ENCODE results near the gene FHOD3. TPM values are rescaled to one million over a fixed set of nuclear protein-coding genes. Genes with fewer than 3 reads are reported as not detected.

Gene FHOD3
- polyA plus RNA-seq, 1 experiment, result 41.1 TPM

- Histone ChIP-seq H3K27me3 (ENCODE audit: control insufficient read depth, insufficient read depth, low read length) (no peaks in the 10 kb centered on the region), H3K27ac (ENCODE audit: low read depth, low read length) (no peak overlapping the region), H3K4me3 (ENCODE audit: low read depth, low read length) (no peak overlapping the region), H3K9me3 (ENCODE audit: control insufficient read depth, insufficient read depth, low read length) (no peaks in the 10 kb centered on the region)
- POLR2A ChIA-PET, result no interaction called here
- TF ChIP-seq CTCF (IDR thresholded peaks at IDR 0.05; ENCODE audit: low read depth, low read length), result no peak
- no peak for DNase-seq (ENCODE audit: low read depth, low spot score)
- CTCF ChIA-PET, result no interaction called here
These were observed 16.6 kb downstream of the FHOD3 start for GRCh38 chr18:36314098-36314497.

DNA sequence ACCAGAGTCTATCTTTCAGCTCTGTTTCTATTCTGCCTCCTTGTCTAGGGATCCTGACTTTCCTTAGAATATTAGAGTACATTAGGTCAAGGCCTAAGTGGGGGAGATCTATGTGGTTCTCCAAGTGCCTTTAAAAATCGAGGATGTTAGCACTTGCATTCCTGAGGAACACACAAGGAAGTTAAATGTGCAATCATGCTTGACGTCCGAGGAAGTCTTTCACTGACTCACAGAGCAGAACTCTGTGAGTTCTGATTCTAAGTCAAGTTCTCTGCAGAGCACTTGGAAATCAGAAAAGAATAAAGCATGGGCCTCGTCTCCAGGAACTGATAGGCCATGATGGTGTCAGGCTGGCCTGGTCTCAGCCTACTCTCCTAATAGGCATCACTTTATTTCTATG, 17.2 kb downstream of the FHOD3 start:
- H3K4me3 ChIP-seq (ENCODE audit: low read depth, low read length), result no peak overlapping the region
- peak; percentile 42 for DNase-seq (ENCODE audit: low read depth, low spot score)
- ChIA-PET CTCF (no interaction called here), POLR2A (interaction anchor here (0.6 kb wide), 1 partner anchor 68 kb away, joined by 5 read pairs; no protein-coding TSS in a partner anchor)
- no peak for TF ChIP-seq CTCF (IDR thresholded peaks at IDR 0.05; ENCODE audit: low read depth, low read length)
- no peaks in the 10 kb centered on the region for H3K27me3 ChIP-seq (ENCODE audit: control insufficient read depth, insufficient read depth, low read length)
- no peaks in the 10 kb centered on the region for H3K9me3 ChIP-seq (ENCODE audit: control insufficient read depth, insufficient read depth, low read length)
- peak overlapping the region; percentile 47 for H3K27ac ChIP-seq (ENCODE audit: low read depth, low read length)

- Histone ChIP-seq H3K27ac (ENCODE audit: low read depth, low read length) (peak overlapping the region; percentile 11), H3K4me3 (ENCODE audit: low read depth, low read length) (no peak overlapping the region), H3K9me3 (ENCODE audit: control insufficient read depth, insufficient read depth, low read length) (no peaks in the 10 kb centered on the region), H3K27me3 (ENCODE audit: control insufficient read depth, insufficient read depth, low read length) (no peaks in the 10 kb centered on the region)
- no peak for DNase-seq (ENCODE audit: low read depth, low spot score)
- POLR2A ChIA-PET, result interaction anchor here (0.5 kb wide), 1 partner anchor 299 kb away, joined by 6 read pairs; no protein-coding TSS in a partner anchor
- no peak for TF ChIP-seq CTCF (IDR thresholded peaks at IDR 0.05; ENCODE audit: low read depth, low read length)
- CTCF ChIA-PET, result interaction anchor here (0.7 kb wide), 1 partner anchor 245 kb away, joined by 3 read pairs; no protein-coding TSS in a partner anchor
These were observed 18.2 kb downstream of the FHOD3 start for GRCh38 chr18:36315736-36316135.

GRCh38 chr18:36316246-36316645, 18.7 kb downstream of the FHOD3 start:
- H3K27ac ChIP-seq (ENCODE audit: low read depth, low read length), result no peak overlapping the region
- H3K9me3 ChIP-seq (ENCODE audit: control insufficient read depth, insufficient read depth, low read length), result no peaks in the 10 kb centered on the region
- CTCF ChIA-PET, result no interaction called here
- DNase-seq (ENCODE audit: low read depth, low spot score), result no peak
- POLR2A ChIA-PET, result no interaction called here
- TF ChIP-seq CTCF (IDR thresholded peaks at IDR 0.05; ENCODE audit: low read depth, low read length), result no peak
- no peak overlapping the region for H3K4me3 ChIP-seq (ENCODE audit: low read depth, low read length)
- H3K27me3 ChIP-seq (ENCODE audit: control insufficient read depth, insufficient read depth, low read length), result no peaks in the 10 kb centered on the region

GRCh38 chr18:36321658-36322407, 24.3 kb downstream of the FHOD3 start:
- no peak overlapping the region for H3K27ac ChIP-seq (ENCODE audit: low read depth, low read length)
- TF ChIP-seq CTCF (IDR thresholded peaks at IDR 0.05; ENCODE audit: low read depth, low read length), result no peak
- ChIA-PET POLR2A (no interaction called here), CTCF (no interaction called here)
- H3K9me3 ChIP-seq (ENCODE audit: control insufficient read depth, insufficient read depth, low read length), result no peaks in the 10 kb centered on the region
- H3K27me3 ChIP-seq (ENCODE audit: control insufficient read depth, insufficient read depth, low read length), result no peaks in the 10 kb centered on the region
- DNase-seq (ENCODE audit: low read depth, low spot score), result no peak
- H3K4me3 ChIP-seq (ENCODE audit: low read depth, low read length), result no peak overlapping the region

Data from AG04450 (cell line).